ENCODE results near the gene GNA12.

The GNA12 gene

DNA sequence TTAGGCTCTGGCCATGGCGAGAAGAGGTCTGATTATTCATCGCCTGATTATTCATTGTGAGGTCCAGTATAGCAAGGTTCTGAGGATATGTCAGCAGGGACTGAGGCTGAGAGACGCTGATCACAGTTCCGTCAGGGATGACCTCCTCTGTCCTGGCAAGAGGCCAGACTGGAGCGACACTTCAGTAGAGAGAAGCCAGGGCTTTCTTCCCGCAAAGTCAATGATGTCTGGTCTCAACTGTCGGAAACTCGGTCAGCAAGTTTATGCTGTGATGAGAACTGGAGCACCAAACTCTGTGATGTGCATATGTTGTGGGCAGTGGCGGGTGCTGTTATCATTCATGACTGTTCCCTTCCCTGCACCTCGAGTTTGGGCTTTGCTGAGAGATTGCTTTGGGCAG is 29.0 kb upstream of the GNA12 start:
- Histone ChIP-seq H3K27ac (ENCODE audit: low read length) (no peak overlapping the region), H4K20me1 (ENCODE audit: insufficient read depth, low read length) (no peaks in the 10 kb centered on the region), H3F3A (ENCODE audit: insufficient read depth, low read length) (no peaks in the 10 kb centered on the region), H3K27me3 (replicated peaks; ENCODE audit: insufficient read depth, low read length) (no peaks in the 10 kb centered on the region), H3K9me3 (replicated peaks; ENCODE audit: insufficient read depth, low read length) (no peaks in the 10 kb centered on the region), H3K4me3 (ENCODE audit: low read length) (no peak overlapping the region), H3K4me1 (ENCODE audit: low read length) (no peaks in the 10 kb centered on the region), H2AFZ (ENCODE audit: low read length) (no peak overlapping the region), H3K36me3 (replicated peaks; ENCODE audit: insufficient read depth, low read length) (no peaks in the 10 kb centered on the region), H3K9me2 (replicated peaks; ENCODE audit: insufficient read depth, low read length) (no peaks in the 10 kb centered on the region), H3K9ac (ENCODE audit: low read length) (no peak overlapping the region), H3K79me2 (ENCODE audit: low read length) (no peaks in the 10 kb centered on the region), H3K4me2 (ENCODE audit: low read depth, low read length) (no peak overlapping the region)
- DNase-seq = no peak
- TF ChIP-seq, protein P1, sequence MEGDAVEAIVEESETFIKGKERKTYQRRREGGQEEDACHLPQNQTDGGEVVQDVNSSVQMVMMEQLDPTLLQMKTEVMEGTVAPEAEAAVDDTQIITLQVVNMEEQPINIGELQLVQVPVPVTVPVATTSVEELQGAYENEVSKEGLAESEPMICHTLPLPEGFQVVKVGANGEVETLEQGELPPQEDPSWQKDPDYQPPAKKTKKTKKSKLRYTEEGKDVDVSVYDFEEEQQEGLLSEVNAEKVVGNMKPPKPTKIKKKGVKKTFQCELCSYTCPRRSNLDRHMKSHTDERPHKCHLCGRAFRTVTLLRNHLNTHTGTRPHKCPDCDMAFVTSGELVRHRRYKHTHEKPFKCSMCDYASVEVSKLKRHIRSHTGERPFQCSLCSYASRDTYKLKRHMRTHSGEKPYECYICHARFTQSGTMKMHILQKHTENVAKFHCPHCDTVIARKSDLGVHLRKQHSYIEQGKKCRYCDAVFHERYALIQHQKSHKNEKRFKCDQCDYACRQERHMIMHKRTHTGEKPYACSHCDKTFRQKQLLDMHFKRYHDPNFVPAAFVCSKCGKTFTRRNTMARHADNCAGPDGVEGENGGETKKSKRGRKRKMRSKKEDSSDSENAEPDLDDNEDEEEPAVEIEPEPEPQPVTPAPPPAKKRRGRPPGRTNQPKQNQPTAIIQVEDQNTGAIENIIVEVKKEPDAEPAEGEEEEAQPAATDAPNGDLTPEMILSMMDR (IDR thresholded peaks at IDR 0.05; ENCODE audit: low read length) = no peak
- TF ChIP-seq EZH2phosphoT487 (IDR thresholded peaks at IDR 0.05; ENCODE audit: low read length) (no peak), EZH2 (optimal IDR thresholded peaks at IDR 0.05; ENCODE audit: low read depth, low read length) (no peak)

DNA sequence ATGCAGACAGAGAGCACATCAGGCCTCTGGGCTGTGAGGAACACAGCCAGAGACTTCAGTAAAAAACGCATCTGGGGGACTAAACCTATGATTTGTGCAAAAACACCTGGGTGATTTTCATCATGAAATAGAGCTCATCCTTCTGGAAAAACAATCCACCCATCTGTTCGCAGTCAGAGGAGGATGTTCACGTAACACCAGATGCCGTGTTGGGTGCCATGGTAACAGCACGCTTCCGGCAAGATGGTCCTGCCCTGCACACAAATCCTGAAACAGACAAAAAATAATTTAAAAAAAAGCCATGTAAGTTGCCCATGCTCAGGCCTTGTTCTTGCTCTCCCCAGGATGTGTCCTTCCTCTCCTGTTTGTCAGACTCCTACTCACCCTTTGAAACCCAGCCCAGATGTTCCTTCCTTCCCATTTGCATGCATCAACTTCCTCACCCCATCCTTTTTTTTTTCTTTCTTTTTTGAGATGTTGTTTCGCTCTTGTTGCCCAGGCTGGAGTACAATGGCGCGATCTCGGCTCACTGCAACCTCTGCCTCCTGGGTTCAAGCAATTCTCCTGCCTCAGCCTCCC is 28.3 kb upstream of the GNA12 start:
- no peak for DNase-seq
- no peak overlapping the region for H3K27ac ChIP-seq (ENCODE audit: low read length)

GRCh38 chr7:2870471-2870931 is 26.4 kb upstream of the GNA12 start:
- no peak for TF ChIP-seq EZH2phosphoT487 (IDR thresholded peaks at IDR 0.05; ENCODE audit: low read length)
- TF ChIP-seq EZH2 (optimal IDR thresholded peaks at IDR 0.05; ENCODE audit: low read depth, low read length) = no peak
- TF ChIP-seq, protein P1 (IDR thresholded peaks at IDR 0.05; ENCODE audit: low read length) = no peak
- no peak overlapping the region for H3K9ac ChIP-seq (ENCODE audit: low read length)
- no peaks in the 10 kb centered on the region for H3F3A ChIP-seq (ENCODE audit: insufficient read depth, low read length)
- H3K79me2 ChIP-seq (ENCODE audit: low read length) = no peaks in the 10 kb centered on the region
- no peaks in the 10 kb centered on the region for H3K9me3 ChIP-seq (replicated peaks; ENCODE audit: insufficient read depth, low read length)
- no peaks in the 10 kb centered on the region for H3K9me2 ChIP-seq (replicated peaks; ENCODE audit: insufficient read depth, low read length)
- H3K27ac ChIP-seq (ENCODE audit: low read length) = no peak overlapping the region
- no peaks in the 10 kb centered on the region for H4K20me1 ChIP-seq (ENCODE audit: insufficient read depth, low read length)
- H3K27me3 ChIP-seq (replicated peaks; ENCODE audit: insufficient read depth, low read length) = no peaks in the 10 kb centered on the region
- no peak overlapping the region for H3K4me3 ChIP-seq (ENCODE audit: low read length)
- no peak for DNase-seq
- no peaks in the 10 kb centered on the region for H3K4me1 ChIP-seq (ENCODE audit: low read length)
- H3K36me3 ChIP-seq (replicated peaks; ENCODE audit: insufficient read depth, low read length) = no peaks in the 10 kb centered on the region
- H2AFZ ChIP-seq (ENCODE audit: low read length) = no peak overlapping the region
- H3K4me2 ChIP-seq (ENCODE audit: low read depth, low read length) = no peak overlapping the region

More for the DNA sequence above, 28.3 kb upstream of the GNA12 start:
- Histone ChIP-seq H3K9ac (ENCODE audit: low read length) (no peak overlapping the region), H3K36me3 (replicated peaks; ENCODE audit: insufficient read depth, low read length) (no peaks in the 10 kb centered on the region), H3K27me3 (replicated peaks; ENCODE audit: insufficient read depth, low read length) (no peaks in the 10 kb centered on the region), H4K20me1 (ENCODE audit: insufficient read depth, low read length) (no peaks in the 10 kb centered on the region), H3K9me3 (replicated peaks; ENCODE audit: insufficient read depth, low read length) (no peaks in the 10 kb centered on the region), H2AFZ (ENCODE audit: low read length) (no peak overlapping the region), H3K4me3 (ENCODE audit: low read length) (no peak overlapping the region), H3K4me1 (ENCODE audit: low read length) (no peaks in the 10 kb centered on the region), H3F3A (ENCODE audit: insufficient read depth, low read length) (no peaks in the 10 kb centered on the region), H3K79me2 (ENCODE audit: low read length) (no peaks in the 10 kb centered on the region), H3K9me2 (replicated peaks; ENCODE audit: insufficient read depth, low read length) (no peaks in the 10 kb centered on the region), H3K4me2 (ENCODE audit: low read depth, low read length) (no peak overlapping the region)
- TF ChIP-seq EZH2 (optimal IDR thresholded peaks at IDR 0.05; ENCODE audit: low read depth, low read length) (no peak), EZH2phosphoT487 (IDR thresholded peaks at IDR 0.05; ENCODE audit: low read length) (no peak)
- TF ChIP-seq, protein P1 (IDR thresholded peaks at IDR 0.05; ENCODE audit: low read length) = no peak

All from MM.1S (cell line).